Sigmoid colon (tissue), 7 donors: ENCODE results near the gene CIC. TPM values are rescaled to one million over a fixed set of nuclear protein-coding genes. Genes with fewer than 3 reads are reported as not detected.

ENCODE experiments used
- DNase-seq: peaks from one replicate; pipeline ENCODE4 v3.0.0-alpha.2; 2019
- H3K27ac ChIP-seq, 4 donors: fragments of 200-600 bp; sonication (generic); one replicate each; pipeline ENCODE4 v1.5.1; 2016 to 2019; ENCODE audit warnings: mild to moderate bottlenecking in 1 of 4
- H3K27me3 ChIP-seq, 3 donors: fragments of 200-600 bp; sonication (generic); one replicate each; pipeline ENCODE4 v1.5.1; 2019; ENCODE audit warnings: mild to moderate bottlenecking in 1 of 3
- H3K36me3 ChIP-seq, 4 donors: fragments of 200-600 bp; sonication (generic); one replicate each; pipeline ENCODE4 v1.5.1; 2016 to 2019
- H3K4me1 ChIP-seq, 4 donors: fragments of 200-600 bp; sonication (generic); one replicate each; pipeline ENCODE4 v1.5.1; 2017 to 2019
- H3K4me3 ChIP-seq, 4 donors: fragments of 200-600 bp; sonication (generic); one replicate each; pipeline ENCODE4 v1.5.1; 2017 to 2019; ENCODE audit warnings: mild to moderate bottlenecking in 2 of 4, moderate library complexity in 1 of 4
- H3K9me3 ChIP-seq, 4 donors: fragments of 200-600 bp in 3 of 4; sonication (generic) in 3 of 4; one replicate each; pipeline versions ENCODE4 v1.5.1 to v1.6.1; 2013 to 2019
- CTCF ChIP-seq, 4 experiments: fragments of 450-650 bp in 3 of 4; fragments of 200-600 bp in 1 of 4; IDR thresholded peaks; one replicate each; pipeline ENCODE4 v1.5.1; 2016 to 2019; ENCODE audit warnings: antibody characterized with exemption in 4 of 4, mild to moderate bottlenecking in 3 of 4, moderate library complexity in 2 of 4
- EP300 ChIP-seq, 4 donors: sonication (generic); formaldehyde crosslinking; IDR thresholded peaks; one replicate each; pipeline ENCODE4 v1.6.1; 2017; ENCODE audit warnings: antibody characterized with exemption in 4 of 4
- POLR2A ChIP-seq, 2 donors: fragments of 450-650 bp; IDR thresholded peaks; one replicate each; pipeline ENCODE4 v1.6.1; 2016; ENCODE audit warnings: antibody characterized with exemption in 2 of 2, mild to moderate bottlenecking in 2 of 2, moderate library complexity in 2 of 2
- POLR2AphosphoS5 ChIP-seq, 4 donors: sonication (generic); formaldehyde crosslinking; IDR thresholded peaks; one replicate each; pipeline ENCODE4 v1.6.1; 2017; ENCODE audit warnings: antibody characterized with exemption in 4 of 4
- WGBS, 2 donors: extraction: QIAGEN DNeasy Blood & Tissue Kit; methylation state at CpG; one replicate each; pipeline ENCODE4 v1.1.7; 2013; 5-methylcytosine and 5-hydroxymethylcytosine counted together
- intact Hi-C: fragments of 100-400 bp; cut with DNase I; formaldehyde crosslinking; loops from one replicate; pipeline ENCODE4 v1.15.1; 2023
- polyA plus RNA-seq, 3 donors: library from polyadenylated mRNA; stranded (reverse); fragments of 200-250 nt; gene quantifications; one replicate each; pipeline ENCODE4 v1.2.3, GENCODE V29; 2013
- total RNA-seq, 4 donors: library from RNA; depleted of rRNA; stranded (reverse); fragments of >200 nt; gene quantifications; one replicate each; pipeline ENCODE4 v1.1.0, GENCODE V29; 2016
- donor health status: healthy with polysubstance abuse.
- donor health status: Bipolar disorder and iron deficiency.
- donor health status: healthy.

Gene CIC
- total and polyA plus RNA-seq, 7 donors = 8.4 to 42.1 (median 20.0) TPM

- intact Hi-C loops = loop anchor here (10.0 kb wide), 1 partner anchor 157 kb away; the partner anchor contains the start of gene POU2F2
- Histone ChIP-seq H3K36me3 (peaks cover 29 to 88% (median 73%) of the 10 kb centered on the region in 4 donors), H3K4me3 (no peak overlapping the region), H3K4me1 (peaks cover 0 to 7% (median 5%) of the 10 kb centered on the region in 4 donors), H3K9me3 (no peaks in the 10 kb centered on the region), H3K27ac (no peak overlapping the region), H3K27me3 (no peaks in the 10 kb centered on the region)
- TF ChIP-seq EP300 (IDR thresholded peaks at IDR 0.05) (no peak), POLR2AphosphoS5 (IDR thresholded peaks at IDR 0.05) (no peak), CTCF (IDR thresholded peaks at IDR 0.05) (no peak), POLR2A (IDR thresholded peaks at IDR 0.05) (no peak)
- no peak for DNase-seq
- WGBS, 2 donors = 27 to 62% methylated on average over 9 of the region's 9 CpGs
Measured at GRCh38 chr19:42291435-42291810, 22.4 kb downstream of the CIC start.

GRCh38 chr19:42292042-42292960 lies 23.2 kb downstream of the CIC start:
- Histone ChIP-seq H3K27ac (no peak overlapping the region), H3K9me3 (no peaks in the 10 kb centered on the region), H3K4me1 (peaks cover 0 to 3% (median 0%) of the 10 kb centered on the region in 4 donors), H3K36me3 (peaks cover 29 to 85% (median 69%) of the 10 kb centered on the region in 4 donors), H3K4me3 (no peak overlapping the region), H3K27me3 (no peaks in the 10 kb centered on the region)
- no peak for DNase-seq
- no peak for TF ChIP-seq POLR2A (IDR thresholded peaks at IDR 0.05)
- no peak for TF ChIP-seq POLR2AphosphoS5 (IDR thresholded peaks at IDR 0.05)
- TF ChIP-seq CTCF (IDR thresholded peaks at IDR 0.05) = no peak
- TF ChIP-seq EP300 (IDR thresholded peaks at IDR 0.05) = no peak
- intact Hi-C loops = loop anchor here (10.0 kb wide), 1 partner anchor 158 kb away; the partner anchor contains the start of gene POU2F2
- WGBS, 2 donors = 54 to 83% methylated on average over 27 of the region's 27 CpGs

GRCh38 chr19:42292963-42293362 lies 23.9 kb downstream of the CIC start:
- DNase-seq = no peak
- H3K27ac ChIP-seq = no peak overlapping the region
- intact Hi-C loops = loop anchor here (10.0 kb wide), 1 partner anchor 158 kb away; the partner anchor contains the start of gene POU2F2
- no peaks in the 10 kb centered on the region for H3K9me3 ChIP-seq
- H3K4me3 ChIP-seq = no peak overlapping the region
- WGBS, 2 donors = 92 to 94% methylated on average over 14 of the region's 14 CpGs
- TF ChIP-seq POLR2AphosphoS5 (IDR thresholded peaks at IDR 0.05) (no peak), CTCF (IDR thresholded peaks at IDR 0.05) (no peak), EP300 (IDR thresholded peaks at IDR 0.05) (no peak), POLR2A (IDR thresholded peaks at IDR 0.05) (no peak)
- peaks cover 0 to 3% (median 0%) of the 10 kb centered on the region in 4 donors for H3K4me1 ChIP-seq
- H3K36me3 ChIP-seq = peaks cover 29 to 79% (median 63%) of the 10 kb centered on the region in 4 donors
- H3K27me3 ChIP-seq = no peaks in the 10 kb centered on the region

- DNase-seq = no peak
- WGBS, 2 donors = 89 to 92% methylated on average over 17 of the region's 17 CpGs
- Histone ChIP-seq H3K27me3 (no peaks in the 10 kb centered on the region), H3K27ac (no peak overlapping the region), H3K4me1 (peaks cover 0 to 3% (median 0%) of the 10 kb centered on the region in 4 donors), H3K36me3 (peaks cover 29 to 73% (median 58%) of the 10 kb centered on the region in 4 donors), H3K9me3 (no peaks in the 10 kb centered on the region), H3K4me3 (no peak overlapping the region)
- intact Hi-C loops = loop anchor here (10.0 kb wide), 1 partner anchor 159 kb away; the partner anchor contains the start of gene POU2F2
- no peak for TF ChIP-seq EP300 (IDR thresholded peaks at IDR 0.05)
- no peak for TF ChIP-seq POLR2AphosphoS5 (IDR thresholded peaks at IDR 0.05)
- TF ChIP-seq POLR2A (IDR thresholded peaks at IDR 0.05) = no peak
- no peak for TF ChIP-seq CTCF (IDR thresholded peaks at IDR 0.05)
Measured at GRCh38 chr19:42293540-42293939, 24.5 kb downstream of the CIC start.
